ENCODE results near the gene KRTAP1-5.

GRCh38 chr17:40984226-40984625, 42.8 kb downstream of the KRTAP1-5 start, which contains the start of gene KRT40:
- no peak for TF ChIP-seq CTCF (IDR thresholded peaks at IDR 0.05; ENCODE audit: low read length)
- no peak for TF ChIP-seq EZH2phosphoT487 (IDR thresholded peaks at IDR 0.05; ENCODE audit: low read length)
